Cardiac fibroblast (primary cell): ENCODE measurements around the gene SFXN5.
"Not testable (repeated sequence)": the region's sequence is repeated elsewhere in the genome, so short reads cannot be mapped to it uniquely, and the experiment has no call there.

ENCODE experiments used
- DNase-seq, 2 donors: peaks; one replicate each; pipeline versions ENCODE4 v3.0.0 to v3.0.0-alpha.2; 2010; ENCODE audit warnings: low read depth in 2 of 2
- H3K4me3 ChIP-seq, 2 donors: replicated peaks in 1 of 2; 1 replicate in 1 of 2; 2 replicates in 1 of 2; pipeline ENCODE4 v1.5.1; 2011; ENCODE audit warnings: low read depth in 2 of 2, low read length in 2 of 2, mild to moderate bottlenecking in 2 of 2, moderate library complexity in 1 of 2
- TF ChIP-seq, protein P1 (sequence below): IDR thresholded peaks from one replicate; pipeline ENCODE4 v1.5.1; 2011; ENCODE audit warnings: low read depth, mild to moderate bottlenecking, low read length, inconsistent platforms

The SFXN5 gene

GRCh38 chr2:72915320-72915906, 156.1 kb downstream of the SFXN5 start:
- no peak for DNase-seq
- TF ChIP-seq, protein P1, sequence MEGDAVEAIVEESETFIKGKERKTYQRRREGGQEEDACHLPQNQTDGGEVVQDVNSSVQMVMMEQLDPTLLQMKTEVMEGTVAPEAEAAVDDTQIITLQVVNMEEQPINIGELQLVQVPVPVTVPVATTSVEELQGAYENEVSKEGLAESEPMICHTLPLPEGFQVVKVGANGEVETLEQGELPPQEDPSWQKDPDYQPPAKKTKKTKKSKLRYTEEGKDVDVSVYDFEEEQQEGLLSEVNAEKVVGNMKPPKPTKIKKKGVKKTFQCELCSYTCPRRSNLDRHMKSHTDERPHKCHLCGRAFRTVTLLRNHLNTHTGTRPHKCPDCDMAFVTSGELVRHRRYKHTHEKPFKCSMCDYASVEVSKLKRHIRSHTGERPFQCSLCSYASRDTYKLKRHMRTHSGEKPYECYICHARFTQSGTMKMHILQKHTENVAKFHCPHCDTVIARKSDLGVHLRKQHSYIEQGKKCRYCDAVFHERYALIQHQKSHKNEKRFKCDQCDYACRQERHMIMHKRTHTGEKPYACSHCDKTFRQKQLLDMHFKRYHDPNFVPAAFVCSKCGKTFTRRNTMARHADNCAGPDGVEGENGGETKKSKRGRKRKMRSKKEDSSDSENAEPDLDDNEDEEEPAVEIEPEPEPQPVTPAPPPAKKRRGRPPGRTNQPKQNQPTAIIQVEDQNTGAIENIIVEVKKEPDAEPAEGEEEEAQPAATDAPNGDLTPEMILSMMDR: no peak
- no peak overlapping the region for H3K4me3 ChIP-seq

- TF ChIP-seq, protein P1: no peak
- H3K4me3 ChIP-seq: no peak overlapping the region
- DNase-seq: no peak
Measured at GRCh38 chr2:72914589-72915319, 156.8 kb downstream of the SFXN5 start.

DNA sequence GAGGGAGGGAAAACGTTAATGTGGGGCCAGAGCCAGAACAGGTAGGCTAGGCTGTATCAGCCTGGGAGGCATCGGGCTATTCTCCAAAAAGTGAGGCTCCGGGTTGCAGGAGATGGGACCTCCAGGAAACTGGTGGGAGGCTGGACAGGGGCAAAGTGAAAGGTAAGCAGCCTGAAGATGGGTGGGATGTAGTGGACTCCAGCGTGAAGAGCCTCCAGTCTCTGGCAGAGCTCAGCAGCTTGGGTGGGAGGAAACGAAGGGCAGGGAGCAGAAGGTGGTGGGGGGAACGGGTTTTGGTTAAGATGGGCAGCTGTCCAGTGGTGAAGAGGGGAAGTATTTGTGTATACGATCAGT, 157.3 kb downstream of the SFXN5 start:
- no peak for DNase-seq
- TF ChIP-seq, protein P1: no peak
- H3K4me3 ChIP-seq: no peak overlapping the region

DNA sequence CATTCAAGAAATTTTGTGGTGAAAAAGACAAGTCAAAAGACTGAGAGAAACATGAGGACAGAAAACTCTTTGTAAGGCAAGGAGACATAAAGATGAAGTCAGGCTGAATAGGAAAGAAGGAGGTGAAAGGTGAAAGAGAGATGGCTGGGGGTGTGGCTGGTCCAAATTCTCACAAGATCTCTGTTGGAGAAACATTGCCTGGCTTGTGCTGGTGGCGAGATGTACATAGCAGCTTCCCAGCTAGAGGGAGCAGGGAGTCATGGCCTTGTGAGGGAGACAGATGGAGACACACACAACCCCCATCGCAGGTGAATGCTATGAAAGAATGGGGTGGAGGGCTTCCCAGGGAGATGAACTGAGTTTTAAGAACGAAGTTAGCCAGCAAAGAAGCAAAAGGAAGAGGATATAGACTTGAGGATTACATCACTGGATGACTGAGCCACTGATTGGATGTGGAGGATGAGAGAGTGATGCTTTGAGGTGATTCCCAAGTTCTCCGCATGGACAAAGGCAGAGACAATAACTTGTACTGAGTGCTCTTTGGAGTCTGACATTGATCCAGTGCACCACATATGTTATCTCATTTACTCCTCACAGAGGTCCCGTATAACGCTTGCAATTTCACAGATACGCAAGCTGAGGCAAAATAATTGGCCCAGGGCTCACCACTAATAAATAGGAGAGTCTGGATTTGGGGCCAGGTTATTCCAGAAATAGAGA, 157.9 kb downstream of the SFXN5 start:
- H3K4me3 ChIP-seq: no peak overlapping the region
- TF ChIP-seq, protein P1: peak; percentile 30
- DNase-seq: no peak

- TF ChIP-seq, protein P1: no peak
- no peak for DNase-seq
- H3K4me3 ChIP-seq: no peak overlapping the region
Measured at GRCh38 chr2:72911256-72911655, 160.3 kb downstream of the SFXN5 start.

GRCh38 chr2:72908741-72909140, 162.8 kb downstream of the SFXN5 start:
- no peak overlapping the region for H3K4me3 ChIP-seq
- TF ChIP-seq, protein P1: no peak
- DNase-seq: no peak

DNA sequence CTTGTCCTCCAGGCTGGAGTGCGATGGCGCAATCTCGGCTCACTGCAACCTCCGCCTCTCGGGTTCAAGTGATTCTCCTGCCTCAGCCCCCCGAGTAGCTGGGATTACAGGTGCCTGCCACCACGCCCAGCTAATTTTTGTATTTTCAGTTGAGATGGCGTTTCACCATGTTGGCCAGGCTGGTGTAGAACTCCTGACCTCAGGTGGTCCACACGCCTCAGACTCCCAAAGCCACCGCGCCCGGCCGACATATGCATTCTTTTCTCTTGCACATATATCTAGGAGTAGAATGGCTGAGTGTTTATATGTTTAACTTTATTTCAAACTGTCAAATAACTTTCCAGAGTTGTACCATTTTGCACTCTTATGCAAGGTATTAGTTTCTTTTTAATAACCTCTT, 164.1 kb downstream of the SFXN5 start:
- H3K4me3 ChIP-seq, DNase-seq: not testable (repeated sequence)
